SK-N-SH treated with all-trans-retinoic acid at 6 μM for 48 hours (cell line): Measurements from ENCODE around the gene SAMD4A.
A peak's percentile ranks its signal among the peaks of the same experiment; 100 is the strongest.

ENCODE experiments used
- ATAC-seq: fragments of 200-7000 bp; cut with Tn5 transposase; 3 replicates; pipeline ENCODE4 v1.9.1; 2020; ENCODE audit warnings: mild to moderate bottlenecking, moderate library complexity
- ARNTL ChIP-seq: fragments of 450-650 bp; formaldehyde crosslinking; IDR thresholded peaks from 2 replicates; pipeline ENCODE4 v1.5.0; 2020; ENCODE audit warnings: low read depth, mild to moderate bottlenecking, moderate library complexity, borderline replicate concordance
- BACH2 ChIP-seq: fragments of 250-450 bp; sonication (Bioruptor Pico); IDR thresholded peaks from 2 replicates; pipeline ENCODE4 v1.9.0; 2021; ENCODE audit warnings: mild to moderate bottlenecking, borderline replicate concordance
- CSDC2 ChIP-seq: fragments of 250-450 bp; sonication (Bioruptor Pico); IDR thresholded peaks from 2 replicates; pipeline ENCODE4 v1.5.0; 2020; ENCODE audit warnings: mild to moderate bottlenecking, moderate library complexity
- CSRNP3 ChIP-seq: fragments of 250-450 bp; sonication (Bioruptor Pico); IDR thresholded peaks from 2 replicates; pipeline ENCODE4 v1.5.1; 2021; ENCODE audit warnings: mild to moderate bottlenecking, moderate library complexity
- ESRRG ChIP-seq: fragments of 250-450 bp; sonication (Bioruptor Pico); IDR thresholded peaks from 2 replicates; pipeline ENCODE4 v1.6.1; 2021; ENCODE audit warnings: mild to moderate bottlenecking
- GLIS3 ChIP-seq: fragments of 250-450 bp; sonication (Bioruptor Pico); IDR thresholded peaks from 2 replicates; pipeline ENCODE4 v1.5.0; 2020; ENCODE audit warnings: mild to moderate bottlenecking, moderate library complexity
- ISL1 ChIP-seq: fragments of 250-450 bp; sonication (Bioruptor Pico); IDR thresholded peaks from 2 replicates; pipeline ENCODE4 v2.1.2; 2022; ENCODE audit warnings: mild to moderate bottlenecking, moderate library complexity
- OSR1 ChIP-seq: fragments of 250-450 bp; sonication (Bioruptor Pico); IDR thresholded peaks from 2 replicates; pipeline ENCODE4 v1.8.0; 2022; ENCODE audit warnings: moderate library complexity, mild to moderate bottlenecking, inconsistent platforms
- POU6F1 ChIP-seq: fragments of 250-450 bp; sonication (Bioruptor Pico); IDR thresholded peaks from 2 replicates; pipeline ENCODE4 v1.8.0; 2021; ENCODE audit warnings: low read depth, mild to moderate bottlenecking, moderate library complexity, borderline replicate concordance
- RARB ChIP-seq: fragments of 250-450 bp; sonication (Bioruptor Pico); IDR thresholded peaks from 2 replicates; pipeline ENCODE4 v1.8.0; 2021; ENCODE audit warnings: mild to moderate bottlenecking, moderate library complexity
- SNAI2 ChIP-seq: fragments of 250-450 bp; sonication (Bioruptor Pico); IDR thresholded peaks from 2 replicates; pipeline ENCODE4 v1.5.0; 2020; ENCODE audit warnings: mild to moderate bottlenecking, moderate library complexity
- TCF4 ChIP-seq: fragments of 250-450 bp; sonication (Bioruptor Pico); IDR thresholded peaks from 2 replicates; pipeline ENCODE4 v1.8.0; 2021; ENCODE audit warnings: mild to moderate bottlenecking, moderate library complexity, borderline replicate concordance
- TOX ChIP-seq: fragments of 250-450 bp; sonication (Bioruptor Pico); IDR thresholded peaks from 2 replicates; pipeline ENCODE4 v1.8.0; 2021; ENCODE audit warnings: mild to moderate bottlenecking, moderate library complexity, borderline replicate concordance
- TSHZ2 ChIP-seq: fragments of 250-450 bp; sonication (Bioruptor Pico); IDR thresholded peaks from 2 replicates; pipeline ENCODE4 v1.5.0; 2020; ENCODE audit warnings: mild to moderate bottlenecking, moderate library complexity
- ZC3H10 ChIP-seq: fragments of 250-450 bp; sonication (Bioruptor Pico); IDR thresholded peaks from 2 replicates; pipeline ENCODE4 v1.5.1; 2021; ENCODE audit warnings: mild to moderate bottlenecking, moderate library complexity
- ZFP3 ChIP-seq: fragments of 250-450 bp; sonication (Bioruptor Pico); IDR thresholded peaks from 2 replicates; pipeline ENCODE4 v1.5.0; 2020; ENCODE audit warnings: mild to moderate bottlenecking, moderate library complexity
- ZFP30 ChIP-seq: fragments of 450-650 bp; formaldehyde crosslinking; IDR thresholded peaks from 2 replicates; pipeline ENCODE4 v1.5.0; 2022; ENCODE audit warnings: mild to moderate bottlenecking, moderate library complexity
- ZNF565 ChIP-seq: fragments of 450-650 bp; formaldehyde crosslinking; conservative IDR thresholded peaks from 2 replicates; pipeline ENCODE4 v1.5.0; 2020; ENCODE audit warnings: low read depth, mild to moderate bottlenecking, moderate library complexity
- ZNF70 ChIP-seq: fragments of 450-650 bp; formaldehyde crosslinking; IDR thresholded peaks from 2 replicates; pipeline ENCODE4 v1.5.0; 2020; ENCODE audit warnings: mild to moderate bottlenecking, moderate library complexity
- ZNF8 ChIP-seq: fragments of 450-650 bp; formaldehyde crosslinking; IDR thresholded peaks from 2 replicates; pipeline ENCODE4 v1.5.0; 2020; ENCODE audit warnings: mild to moderate bottlenecking, moderate library complexity
- TF ChIP-seq, protein P1 (sequence below): fragments of 250-450 bp; sonication (Bioruptor Pico); IDR thresholded peaks from 2 replicates; pipeline ENCODE4 v1.5.1; 2020; ENCODE audit warnings: low read depth, mild to moderate bottlenecking, moderate library complexity

Gene SAMD4A

GRCh38 chr14:54743382-54743781, 176.5 kb downstream of the SAMD4A start:
- no peak for ATAC-seq

DNA sequence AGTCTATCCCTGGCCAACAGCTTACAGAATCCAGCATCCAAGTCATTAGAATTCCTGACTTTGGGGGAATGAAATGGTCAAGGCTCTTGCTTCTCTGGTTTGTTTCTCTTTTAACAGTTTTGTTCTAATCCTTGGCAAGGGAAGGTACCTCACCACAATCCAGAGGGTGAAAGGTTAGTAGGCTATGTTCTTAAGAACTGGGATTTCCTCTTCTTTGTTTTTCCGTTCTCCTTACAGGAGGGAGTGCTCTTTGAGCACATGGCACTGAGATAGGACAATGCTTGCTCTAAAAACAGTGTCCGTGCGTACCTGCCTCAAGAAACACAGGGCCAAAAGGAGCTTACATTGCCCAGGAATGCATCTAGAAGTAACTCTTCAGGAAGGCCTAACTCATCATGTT, 179.1 kb downstream of the SAMD4A start:
- no peak for ATAC-seq
- TF ChIP-seq ZNF70 (CRISPR knock-in tag), result no peak
- no peak for TF ChIP-seq CSDC2
- TF ChIP-seq GLIS3 (CRISPR knock-in tag), result no peak
- no peak for TF ChIP-seq TCF4 (CRISPR knock-in tag)
- no peak for TF ChIP-seq OSR1 (CRISPR knock-in tag)
- no peak for TF ChIP-seq BACH2 (CRISPR knock-in tag)
- TF ChIP-seq ZNF8 (CRISPR knock-in tag), result no peak
- TF ChIP-seq ZFP30 (CRISPR knock-in tag), result no peak
- TF ChIP-seq ZNF565 (CRISPR knock-in tag), result no peak
- no peak for TF ChIP-seq RARB (CRISPR knock-in tag)
- TF ChIP-seq TSHZ2 (CRISPR knock-in tag), result no peak
- TF ChIP-seq ZFP3 (CRISPR knock-in tag), result no peak
- no peak for TF ChIP-seq ISL1 (CRISPR knock-in tag)
- no peak for TF ChIP-seq ESRRG
- no peak for TF ChIP-seq ZC3H10
- no peak for TF ChIP-seq CSRNP3 (CRISPR knock-in tag)
- TF ChIP-seq TOX, result no peak
- TF ChIP-seq POU6F1 (CRISPR knock-in tag), result no peak
- no peak for TF ChIP-seq SNAI2 (CRISPR knock-in tag)

More at GRCh38 chr14:54743382-54743781, 176.5 kb downstream of the SAMD4A start:
- TF ChIP-seq ISL1 (CRISPR knock-in tag), result no peak
- no peak for TF ChIP-seq ESRRG
- no peak for TF ChIP-seq TSHZ2 (CRISPR knock-in tag)
- TF ChIP-seq, all 23 proteins: peak for 0

DNA sequence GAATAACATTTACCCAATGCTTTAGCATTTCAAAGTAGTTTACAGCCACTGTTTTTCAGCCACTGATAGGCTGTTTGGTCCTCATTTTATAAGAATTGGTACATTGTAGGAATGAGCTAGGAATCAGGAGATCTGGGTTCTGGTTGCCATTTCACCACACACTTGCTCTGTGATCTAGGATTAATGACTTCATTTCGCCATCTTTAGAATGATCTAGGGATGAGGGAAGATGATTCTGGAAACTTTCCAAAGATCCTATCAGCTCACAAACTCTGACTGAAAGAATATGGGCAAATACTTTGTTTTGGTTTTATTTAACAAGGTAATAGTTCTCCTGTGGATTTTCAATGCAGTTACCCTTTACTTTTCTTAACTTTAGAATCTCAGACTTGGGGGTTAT, 180.7 kb downstream of the SAMD4A start:
- peak; percentile 35; the same call in 2 of the 3 replicates for ATAC-seq
- TF ChIP-seq OSR1 (CRISPR knock-in tag) (no peak), POU6F1 (CRISPR knock-in tag) (no peak), ZNF8 (CRISPR knock-in tag) (no peak)
- TF ChIP-seq, all 23 proteins: peak for 0

DNA sequence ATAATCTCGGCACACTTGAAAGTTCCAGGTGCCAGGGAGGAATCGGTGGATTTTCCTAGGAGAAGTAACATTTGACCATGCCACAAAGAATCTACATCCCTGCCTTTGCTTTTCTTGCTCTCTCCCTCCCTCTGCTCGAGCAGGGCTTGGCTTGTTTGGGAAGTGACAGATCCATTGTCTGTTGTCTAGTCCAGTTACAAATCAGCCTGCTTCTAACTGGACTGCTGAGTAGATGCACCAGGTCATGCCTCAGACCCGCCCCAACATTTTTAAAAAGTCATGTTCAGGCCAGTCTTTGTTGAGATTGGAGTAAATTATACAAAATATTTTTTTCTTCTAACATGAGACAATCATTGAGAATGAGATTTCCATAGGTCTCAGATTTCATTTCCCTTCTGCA, 182.3 kb downstream of the SAMD4A start:
- no peak for ATAC-seq
- TF ChIP-seq RARB (CRISPR knock-in tag) (no peak), ISL1 (CRISPR knock-in tag) (no peak), ZFP3 (CRISPR knock-in tag) (no peak), ARNTL (CRISPR knock-in tag) (no peak), BACH2 (CRISPR knock-in tag) (no peak), CSRNP3 (CRISPR knock-in tag) (no peak), GLIS3 (CRISPR knock-in tag) (no peak), ZNF70 (CRISPR knock-in tag) (no peak)
- TF ChIP-seq, protein P1, sequence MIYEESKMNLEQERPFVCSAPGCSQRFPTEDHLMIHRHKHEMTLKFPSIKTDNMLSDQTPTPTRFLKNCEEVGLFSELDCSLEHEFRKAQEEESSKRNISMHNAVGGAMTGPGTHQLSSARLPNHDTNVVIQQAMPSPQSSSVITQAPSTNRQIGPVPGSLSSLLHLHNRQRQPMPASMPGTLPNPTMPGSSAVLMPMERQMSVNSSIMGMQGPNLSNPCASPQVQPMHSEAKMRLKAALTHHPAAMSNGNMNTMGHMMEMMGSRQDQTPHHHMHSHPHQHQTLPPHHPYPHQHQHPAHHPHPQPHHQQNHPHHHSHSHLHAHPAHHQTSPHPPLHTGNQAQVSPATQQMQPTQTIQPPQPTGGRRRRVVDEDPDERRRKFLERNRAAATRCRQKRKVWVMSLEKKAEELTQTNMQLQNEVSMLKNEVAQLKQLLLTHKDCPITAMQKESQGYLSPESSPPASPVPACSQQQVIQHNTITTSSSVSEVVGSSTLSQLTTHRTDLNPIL, result no peak
